ENCODE results near the gene SLC2A4.

- TF ChIP-seq CTCF (conservative IDR thresholded peaks at IDR 0.05 in 1 of 2, IDR thresholded peaks at IDR 0.05 in 1 of 2; ENCODE audit: low read depth in 1 of 2, low read length in 2 of 2) (peak in 1 of 2 donors; percentile 12), EZH2 (IDR thresholded peaks at IDR 0.05; ENCODE audit: low read length, missing control alignments) (no peak)
Measured at GRCh38 chr17:7313088-7313889, 31.8 kb downstream of the SLC2A4 start.
